AG04450 (cell line): ENCODE measurements around the gene MBTPS1. TPM values are rescaled to one million over a fixed set of nuclear protein-coding genes. Genes with fewer than 3 reads are reported as not detected.

Source experiments
- CTCF ChIA-PET: fragments of 300-600, 350-600 bp; formaldehyde crosslinking; extraction: SDS; loops from one replicate; lab custom pipeline; 2022; ENCODE audit warnings: antibody characterized with exemption, inconsistent platforms; lab: Charles Lee
- POLR2A ChIA-PET: fragments of 350-600 bp; formaldehyde crosslinking; extraction: SDS; loops from one replicate; lab custom pipeline; 2021; ENCODE audit warnings: antibody characterized with exemption, inconsistent platforms; lab: Yijun Ruan, JAX
- DNase-seq: peaks from one replicate; pipeline ENCODE4 v3.0.0-alpha.2; 2011; ENCODE audit warnings: low read depth, low spot score
- H3K27ac ChIP-seq: one replicate; pipeline ENCODE4 v1.5.1; 2012; ENCODE audit warnings: low read depth, low read length, control low read depth
- H3K27me3 ChIP-seq: one replicate; pipeline ENCODE4 v1.6.0; 2012; ENCODE audit warnings: low read length; ENCODE audit not compliant: control insufficient read depth, insufficient read depth
- H3K4me3 ChIP-seq: 2 replicates; pipeline ENCODE4 v1.5.1; 2011; ENCODE audit warnings: mild to moderate bottlenecking, low read depth, low read length, control low read depth
- H3K9me3 ChIP-seq: 2 replicates; pipeline ENCODE4 v1.5.1; 2012; ENCODE audit warnings: low read length; ENCODE audit not compliant: control insufficient read depth, insufficient read depth
- CTCF ChIP-seq: IDR thresholded peaks from 2 replicates; pipeline ENCODE4 v1.5.1; 2011; ENCODE audit warnings: low read depth, low read length, control low read depth, inconsistent platforms
- polyA plus RNA-seq: library from polyadenylated mRNA; depleted of rRNA; stranded (reverse); fragments of >200 nt; gene quantifications from 2 replicates; pipeline ENCODE4 v1.2.3, GENCODE V29; 2011

MBTPS1 gene
- polyA plus RNA-seq, 1 experiment: 116 TPM

- H3K4me3 ChIP-seq: no peak overlapping the region
- POLR2A ChIA-PET: no interaction called here
- no peaks in the 10 kb centered on the region; the same call in 1 of the 2 replicates for H3K9me3 ChIP-seq
- CTCF ChIA-PET: interaction anchor here (0.9 to 4.4 kb wide), 4 partner anchors 15 to 18 kb away, joined by 3 to 31 read pairs (median 6); no protein-coding TSS in a partner anchor
- H3K27me3 ChIP-seq: no peaks in the 10 kb centered on the region
- no peak overlapping the region for H3K27ac ChIP-seq
- no peak for TF ChIP-seq CTCF
- no peak for DNase-seq
These were observed 35.9 kb downstream of the MBTPS1 start for GRCh38 chr16:84080813-84081212.

- no peaks in the 10 kb centered on the region; the same call in 1 of the 2 replicates for H3K9me3 ChIP-seq
- CTCF ChIA-PET: interaction anchor here (1.2 to 1.3 kb wide), 2 partner anchors 15 to 17 kb away, joined by 3 to 8 read pairs; no protein-coding TSS in a partner anchor
- no peak for TF ChIP-seq CTCF
- H3K27ac ChIP-seq: no peak overlapping the region
- no peak for DNase-seq
- POLR2A ChIA-PET: no interaction called here
- no peaks in the 10 kb centered on the region for H3K27me3 ChIP-seq
- no peak overlapping the region for H3K4me3 ChIP-seq
These were observed 36.4 kb downstream of the MBTPS1 start for GRCh38 chr16:84080378-84080777.

- no peak for TF ChIP-seq CTCF
- Histone ChIP-seq H3K27ac (no peak overlapping the region), H3K9me3 (no peaks in the 10 kb centered on the region; the same call in 1 of the 2 replicates), H3K27me3 (no peaks in the 10 kb centered on the region), H3K4me3 (no peak overlapping the region)
- ChIA-PET POLR2A (no interaction called here), CTCF (interaction anchor here (1.1 to 1.3 kb wide), 3 partner anchors 8 to 17 kb away, joined by 3 to 8 read pairs (median 3); no protein-coding TSS in a partner anchor)
- DNase-seq: no peak
These were observed 37.1 kb downstream of the MBTPS1 start for GRCh38 chr16:84079664-84080063.

- H3K27ac ChIP-seq: no peak overlapping the region
- H3K27me3 ChIP-seq: no peaks in the 10 kb centered on the region
- H3K4me3 ChIP-seq: no peak overlapping the region
- POLR2A ChIA-PET: no interaction called here
- CTCF ChIA-PET: interaction anchor here (0.9 to 1.1 kb wide), 3 partner anchors 9 to 118 kb away, joined by 3 to 6 read pairs (median 3); no protein-coding TSS in a partner anchor
- no peaks in the 10 kb centered on the region; the same call in 1 of the 2 replicates for H3K9me3 ChIP-seq
- TF ChIP-seq CTCF: no peak
- DNase-seq: no peak
These were observed 41.4 kb downstream of the MBTPS1 start for GRCh38 chr16:84075376-84075775.

- CTCF ChIA-PET: interaction anchor here (0.9 to 1.1 kb wide), 3 partner anchors 9 to 118 kb away, joined by 3 to 6 read pairs (median 3); no protein-coding TSS in a partner anchor
- TF ChIP-seq CTCF: no peak
- POLR2A ChIA-PET: no interaction called here
These were observed 42.0 kb downstream of the MBTPS1 start for GRCh38 chr16:84074721-84075120.

More at GRCh38 chr16:84074721-84075120, 42.0 kb downstream of the MBTPS1 start:
- H3K9me3 ChIP-seq: no peaks in the 10 kb centered on the region
- no peak overlapping the region for H3K27ac ChIP-seq
- no peak for DNase-seq
- no peaks in the 10 kb centered on the region for H3K27me3 ChIP-seq
- no peak overlapping the region for H3K4me3 ChIP-seq
